AG09309 (cell line): ENCODE data around the gene CD37.

Experiments used
- DNase-seq: peaks from one replicate; pipeline ENCODE4 v3.0.0-alpha.2; 2010; ENCODE audit warnings: low read depth
- H3K4me3 ChIP-seq: 2 replicates; pipeline ENCODE4 v1.5.1; 2011; ENCODE audit warnings: mild to moderate bottlenecking, low read depth, low read length, moderate library complexity; ENCODE audit not compliant: control insufficient read depth
- CTCF ChIP-seq: IDR thresholded peaks from 2 replicates; pipeline ENCODE4 v1.5.1; 2011; ENCODE audit warnings: mild to moderate bottlenecking, low read depth, low read length, inconsistent platforms; ENCODE audit not compliant: insufficient read depth, control insufficient read depth; ENCODE audit errors: missing control alignments

The CD37 gene

GRCh38 chr19:49340865-49341718 lies 5.9 kb downstream of the CD37 start:
- no peak for TF ChIP-seq CTCF

DNA sequence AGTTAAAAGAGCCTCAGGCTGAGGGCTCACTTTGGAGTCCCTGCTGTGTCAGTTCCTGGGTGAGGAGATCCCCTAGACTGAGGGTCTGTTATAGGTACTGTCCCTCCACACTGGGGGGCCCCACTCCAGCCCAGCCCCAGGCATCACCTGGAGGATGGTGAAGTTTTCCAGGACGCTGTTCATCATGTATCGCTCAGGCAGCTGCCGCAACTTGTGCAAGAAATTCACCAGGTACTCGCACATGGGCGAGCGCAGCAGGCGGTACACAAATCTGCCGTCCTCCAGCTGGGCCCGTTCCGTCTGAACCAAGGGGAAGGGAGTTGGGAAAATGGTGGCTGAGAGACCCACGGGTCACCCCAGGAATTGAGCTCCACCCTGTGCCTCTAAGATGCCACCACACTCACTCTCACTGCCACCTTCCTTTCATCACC lies 7.1 kb downstream of the CD37 start:
- no peak for DNase-seq
- no peak for TF ChIP-seq CTCF
- no peak overlapping the region for H3K4me3 ChIP-seq

More at GRCh38 chr19:49340865-49341718, 5.9 kb downstream of the CD37 start:
- DNase-seq: no peak
- no peak overlapping the region for H3K4me3 ChIP-seq

DNA sequence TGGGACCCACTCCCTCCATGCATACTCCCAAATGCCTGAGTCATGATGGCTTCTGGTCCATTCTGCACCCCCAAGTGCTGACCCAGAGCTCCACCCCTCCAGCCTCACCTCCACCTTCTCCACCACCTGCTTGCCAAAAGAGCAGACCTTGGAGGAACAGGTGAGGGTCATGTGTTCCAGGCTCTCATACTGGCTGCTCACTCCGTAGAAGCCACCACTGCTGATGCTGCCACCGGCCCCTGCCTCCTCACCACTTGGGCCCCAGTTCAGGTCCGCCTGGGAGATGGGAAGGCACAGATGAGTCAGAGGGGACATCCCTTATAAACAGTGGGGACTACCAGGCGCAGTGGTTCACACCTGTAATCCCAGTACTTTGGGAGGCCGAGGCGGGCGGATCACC lies 7.9 kb downstream of the CD37 start:
- no peak for DNase-seq
- TF ChIP-seq CTCF: no peak
- H3K4me3 ChIP-seq: no peak overlapping the region

DNA sequence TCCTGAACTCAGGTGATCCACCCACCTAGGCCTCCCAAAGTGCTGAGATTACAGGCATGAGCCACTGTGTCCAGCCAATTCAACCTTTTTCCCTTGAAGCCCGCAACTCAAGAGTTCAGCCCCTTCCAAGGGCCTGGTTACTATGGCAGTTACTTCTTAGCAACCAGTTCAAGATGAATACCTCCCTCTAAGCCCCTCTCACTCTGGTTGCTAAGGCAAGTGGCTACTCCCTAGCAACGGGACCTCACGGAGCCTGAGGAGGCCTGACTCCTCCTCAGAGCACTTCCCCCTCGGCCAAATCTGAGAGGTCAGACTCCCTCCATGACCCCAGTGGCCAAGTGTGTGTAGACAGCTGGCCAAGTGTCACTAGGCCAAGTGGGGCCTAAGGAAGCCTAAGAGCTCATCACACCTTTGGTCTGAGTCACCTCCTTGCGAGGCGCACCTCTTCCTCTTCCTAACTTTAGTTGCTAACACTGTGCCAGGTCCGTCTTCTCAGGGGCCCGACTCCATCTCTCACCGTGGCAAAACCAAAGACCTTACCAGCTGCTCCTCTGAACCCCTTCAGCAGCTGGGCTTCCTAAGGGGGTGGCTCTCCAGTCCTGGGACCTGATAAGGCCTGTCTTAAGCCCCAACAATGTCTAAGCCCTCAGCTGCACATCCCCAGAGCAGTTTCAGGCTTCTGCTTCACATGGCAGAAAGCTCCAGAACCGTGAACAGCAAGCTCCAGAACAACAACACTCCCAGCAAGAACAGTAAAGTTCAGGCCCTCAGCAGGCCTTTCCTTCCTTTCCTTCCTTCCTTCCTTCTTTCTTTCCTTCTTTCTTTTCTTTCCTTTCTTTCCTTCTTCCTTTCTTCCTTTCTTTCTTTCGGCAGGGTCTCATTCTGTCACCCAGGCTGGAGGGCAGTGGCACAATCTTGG lies 9.6 kb downstream of the CD37 start:
- no peak overlapping the region for H3K4me3 ChIP-seq
- no peak for DNase-seq
- no peak for TF ChIP-seq CTCF

- no peak overlapping the region for H3K4me3 ChIP-seq
- TF ChIP-seq CTCF: no peak
- no peak for DNase-seq
These were observed 12.0 kb downstream of the CD37 start for GRCh38 chr19:49347191-49347590.

DNA sequence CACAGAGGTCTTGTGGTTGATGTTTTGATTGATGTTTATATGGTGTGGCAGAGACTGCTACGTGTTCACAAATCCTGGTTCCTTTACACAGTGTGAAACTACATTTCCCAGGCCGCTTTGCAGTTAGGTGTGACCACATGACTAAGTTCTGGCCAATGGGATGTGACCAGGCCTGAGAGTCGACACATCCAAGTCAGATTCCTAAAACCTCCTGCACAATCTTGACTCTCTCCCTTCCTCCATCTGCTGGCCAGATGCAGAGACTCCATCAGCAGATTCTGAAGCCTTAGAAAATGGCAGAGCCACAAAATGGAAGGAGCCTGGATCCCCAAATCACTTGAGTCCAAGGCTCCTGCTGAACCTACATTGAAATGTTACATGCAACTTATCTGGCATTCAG lies 12.6 kb downstream of the CD37 start:
- H3K4me3 ChIP-seq: no peak overlapping the region
- DNase-seq: peak; percentile 47
- peak; percentile 35 for TF ChIP-seq CTCF
